K562 (cell line): ENCODE data around the gene GLRX. TPM values are rescaled to one million over a fixed set of nuclear protein-coding genes. Genes with fewer than 3 reads are reported as not detected.
A peak's percentile ranks its signal among the peaks of the same experiment; 100 is the strongest.

ENCODE experiments used
- ATAC-seq: fragments of 200-7000 bp; cut with Tn5 transposase; 3 replicates; pipeline ENCODE4 v1.9.1; 2020; ENCODE audit warnings: moderate library complexity
- BruUV-seq: library from RNA; stranded (reverse); fragments of 400-500 nt; replicated peaks from 2 replicates; lab custom pipeline; 2021; lab: Mats Ljungman, UMichigan
- CTCF ChIA-PET: fragments of 300-600 bp; formaldehyde crosslinking; extraction: SDS; loops from one replicate; lab custom pipeline; 2021; ENCODE audit warnings: low intra/inter-chr PET ratio; lab: Yijun Ruan, JAX
- POLR2A ChIA-PET: fragments of 300-600, 350-650 bp; sonication (Branson Sonifier 250); formaldehyde crosslinking; extraction: SDS; loops from one replicate; lab custom pipeline; 2021; ENCODE audit warnings: antibody characterized with exemption, inconsistent platforms; lab: Yijun Ruan, JAX
- DNase-seq, 4 experiments: peaks; one replicate each; pipeline versions ENCODE4 v3.0.0 to v3.0.0-alpha.2; 2011 to 2018; ENCODE audit warnings: low spot score in 3 of 4, mixed read lengths in 3 of 4; ENCODE audit errors: extremely low read depth in 1 of 4
- FAIRE-seq: peaks from 2 replicates; lab custom pipeline; 2011; peaks lifted over from hg19 to GRCh38; lab: Jason Lieb, UNC
- H2AFZ ChIP-seq: 2 replicates; pipeline ENCODE4 v1.6.0; 2011; ENCODE audit warnings: low read depth, low read length, control low read depth, inconsistent platforms
- H3K27ac ChIP-seq: fragments of 200-600 bp; 3 replicates; pipeline ENCODE4 v1.8.0; 2011; ENCODE audit warnings: low read depth, mild to moderate bottlenecking, control low read depth, inconsistent platforms, low read length, moderate library complexity, mixed read lengths; ENCODE audit errors: extremely low read depth
- H3K27me3 ChIP-seq, 2 experiments: fragments of 300-600 bp in 1 of 2; 2 replicates in 1 of 2; 3 replicates in 1 of 2; pipeline versions ENCODE4 v1.6.0 to v1.8.0; 2011; ENCODE audit warnings: inconsistent platforms in 2 of 2, low read length in 2 of 2, mild to moderate bottlenecking in 1 of 2, mixed read lengths in 1 of 2, moderate library complexity in 1 of 2; ENCODE audit not compliant: control insufficient read depth in 2 of 2, insufficient read depth in 2 of 2
- H3K36me3 ChIP-seq: fragments of 300-600 bp; 3 replicates; pipeline ENCODE4 v1.8.0; 2011; ENCODE audit warnings: mild to moderate bottlenecking, low read length, inconsistent platforms; ENCODE audit not compliant: control insufficient read depth, insufficient read depth
- H3K4me1 ChIP-seq, 2 experiments: fragments of 200-600 bp in 1 of 2; replicated peaks in 1 of 2; 2 replicates in 1 of 2; 3 replicates in 1 of 2; pipeline versions ENCODE4 v1.5.1 to v1.8.0; 2011; ENCODE audit warnings: inconsistent platforms in 2 of 2, low read length in 2 of 2, mild to moderate bottlenecking in 1 of 2, mixed read lengths in 1 of 2, moderate library complexity in 1 of 2; ENCODE audit not compliant: control insufficient read depth in 2 of 2, insufficient read depth in 2 of 2
- H3K4me2 ChIP-seq: 2 replicates; pipeline ENCODE4 v1.6.1; 2011; ENCODE audit warnings: low read length, control low read depth, inconsistent platforms, mixed read lengths; ENCODE audit not compliant: insufficient read depth
- H3K4me3 ChIP-seq: fragments of 200-600 bp; sonication (generic), shearing (Covaris generic); 2 replicates; pipeline ENCODE4 v1.5.1; 2016; ENCODE audit warnings: control low read depth, inconsistent platforms
- H3K79me2 ChIP-seq: fragments of 200-600 bp; 3 replicates; pipeline ENCODE4 v1.8.0; 2011; ENCODE audit warnings: low read length, inconsistent platforms; ENCODE audit not compliant: control insufficient read depth, insufficient read depth
- H3K9ac ChIP-seq, 2 experiments: 2 replicates each; pipeline versions ENCODE4 v1.6.0 to v1.6.1; 2011; ENCODE audit warnings: low read depth in 2 of 2, low read length in 2 of 2, control low read depth in 1 of 2, inconsistent platforms in 1 of 2, mild to moderate bottlenecking in 1 of 2, mixed read lengths in 1 of 2; ENCODE audit not compliant: insufficient read depth in 1 of 2
- H3K9me1 ChIP-seq: one replicate; pipeline ENCODE4 v1.6.0; 2011; ENCODE audit warnings: inconsistent platforms, mild to moderate bottlenecking, low read length, moderate library complexity; ENCODE audit not compliant: control insufficient read depth, insufficient read depth
- H3K9me3 ChIP-seq: replicated peaks from 2 replicates; pipeline ENCODE4 v1.5.1; 2011; ENCODE audit warnings: low read depth, low read length, inconsistent platforms; ENCODE audit not compliant: control insufficient read depth, insufficient read depth
- H4K20me1 ChIP-seq: replicated peaks from 2 replicates; pipeline ENCODE4 v1.6.1; 2011; ENCODE audit warnings: low read length, inconsistent platforms, mixed read lengths; ENCODE audit not compliant: control insufficient read depth, insufficient read depth
- CBX5 ChIP-seq: IDR thresholded peaks from 2 replicates; pipeline ENCODE4 v1.6.1; 2014; ENCODE audit warnings: low read depth, borderline replicate concordance
- MBD2 ChIP-seq: sonication (generic); IDR thresholded peaks from 2 replicates; pipeline ENCODE4 v1.6.1; 2016; ENCODE audit warnings: low read depth, borderline replicate concordance
- ZC3H4 ChIP-seq: sonication (generic); formaldehyde crosslinking; IDR thresholded peaks from 2 replicates; pipeline ENCODE4 v1.9.0; 2021; ENCODE audit warnings: missing genetic modification reagents, borderline replicate concordance
- ZNF121 ChIP-seq: sonication (generic); formaldehyde crosslinking; conservative IDR thresholded peaks from 2 replicates; pipeline ENCODE4 v1.8.0; 2022; ENCODE audit warnings: missing genetic modification reagents
- WGBS: fragments of 100-300 bp; shearing (Covaris generic); methylation state at CpG from one replicate; pipeline ENCODE4 v1.1.6; 2016; ENCODE audit warnings: low coverage, mixed read lengths; ENCODE audit not compliant: insufficient coverage; ENCODE audit errors: missing lambda C conversion rate; 5-methylcytosine and 5-hydroxymethylcytosine counted together
- in situ Hi-C: fragments of 300-500 bp; cut with MboI; formaldehyde crosslinking; loops from 4 replicates; pipeline ENCODE4 v1.15.0; 2018; ENCODE audit warnings: inconsistent platforms, mixed read lengths
- intact Hi-C: fragments of 100-400 bp; cut with micrococcal nuclease; formaldehyde crosslinking; loops from 2 replicates; pipeline ENCODE4 v1.14.2; 2022
- polyA plus RNA-seq, 8 experiments: library from polyadenylated mRNA; depleted of rRNA in 4 of 8; stranded (reverse) in 5 of 8; unstranded in 3 of 8; fragments of >200 nt; fragmentation: Nextera tagmentation in 2 of 8; fragmentation: Illumina TruSeq in 1 of 8; extraction: Ambion mirVana in 2 of 8; extraction: Trizol in 1 of 8; gene quantifications; 2 replicates each; pipeline versions ENCODE4 v1.2.1 to v1.2.3, GENCODE V29; 2011 to 2014; ENCODE audit warnings: inconsistent platforms in 1 of 8, missing spikeins in 1 of 8
- total RNA-seq, 7 experiments: library from RNA; depleted of rRNA in 6 of 7; stranded (reverse); fragments of >200 nt in 6 of 7; fragmentation: Illumina TruSeq in 2 of 7; extraction: Trizol in 2 of 7; gene quantifications; 2 replicates each; pipeline versions ENCODE4 v1.2.1 to v1.2.3, GENCODE V29; 2011 to 2021; ENCODE audit warnings: low replicate concordance in 1 of 7
- TF ChIP-seq, protein P1 (sequence below): fragments of 450-650 bp; IDR thresholded peaks from 2 replicates; pipeline ENCODE4 v1.6.1; 2016; ENCODE audit warnings: borderline replicate concordance
- TF ChIP-seq, protein P2 (sequence below): sonication (generic); IDR thresholded peaks from 2 replicates; pipeline ENCODE4 v1.6.1; 2016
- TF ChIP-seq, protein P3 (sequence below): sonication (generic); formaldehyde crosslinking; IDR thresholded peaks from 2 replicates; pipeline ENCODE4 v1.8.0; 2022; ENCODE audit warnings: mild to moderate bottlenecking, low read depth, missing genetic modification reagents

Gene GLRX
- total and polyA plus RNA-seq, 9 of the 15 experiments (the other 6 are each of a cell fraction or from before 2014, with no cell fraction given): 2.3 to 11.2 (median 4.6) TPM

DNA sequence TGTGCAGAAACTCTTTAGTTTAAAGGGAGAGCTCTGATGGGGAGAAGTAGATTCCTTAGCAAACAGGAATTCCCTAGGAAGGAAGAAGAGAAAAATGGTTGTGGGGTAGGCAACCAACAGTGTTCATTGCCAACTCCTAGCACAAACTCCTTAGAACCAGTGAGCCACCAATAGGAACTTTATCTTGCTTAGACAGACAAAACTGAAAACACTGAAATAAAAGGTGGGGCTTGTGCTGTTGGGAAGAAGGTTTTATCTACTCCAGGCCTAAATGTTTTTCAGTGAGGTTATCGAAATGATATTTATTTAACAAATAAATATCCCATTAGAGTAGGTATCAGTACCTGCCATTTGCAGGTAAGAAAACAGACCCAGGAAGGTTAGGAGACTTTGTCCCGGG, 7.7 kb upstream of the GLRX start (continued):
- no peak for TF ChIP-seq MBD2
- no peak for TF ChIP-seq ZNF121
- no peak for TF ChIP-seq CBX5
- TF ChIP-seq, protein P1, sequence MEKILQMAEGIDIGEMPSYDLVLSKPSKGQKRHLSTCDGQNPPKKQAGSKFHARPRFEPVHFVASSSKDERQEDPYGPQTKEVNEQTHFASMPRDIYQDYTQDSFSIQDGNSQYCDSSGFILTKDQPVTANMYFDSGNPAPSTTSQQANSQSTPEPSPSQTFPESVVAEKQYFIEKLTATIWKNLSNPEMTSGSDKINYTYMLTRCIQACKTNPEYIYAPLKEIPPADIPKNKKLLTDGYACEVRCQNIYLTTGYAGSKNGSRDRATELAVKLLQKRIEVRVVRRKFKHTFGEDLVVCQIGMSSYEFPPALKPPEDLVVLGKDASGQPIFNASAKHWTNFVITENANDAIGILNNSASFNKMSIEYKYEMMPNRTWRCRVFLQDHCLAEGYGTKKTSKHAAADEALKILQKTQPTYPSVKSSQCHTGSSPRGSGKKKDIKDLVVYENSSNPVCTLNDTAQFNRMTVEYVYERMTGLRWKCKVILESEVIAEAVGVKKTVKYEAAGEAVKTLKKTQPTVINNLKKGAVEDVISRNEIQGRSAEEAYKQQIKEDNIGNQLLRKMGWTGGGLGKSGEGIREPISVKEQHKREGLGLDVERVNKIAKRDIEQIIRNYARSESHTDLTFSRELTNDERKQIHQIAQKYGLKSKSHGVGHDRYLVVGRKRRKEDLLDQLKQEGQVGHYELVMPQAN: no peak
- no peak for TF ChIP-seq ZC3H4 (CRISPR knock-in tag)
- TF ChIP-seq, protein P2, sequence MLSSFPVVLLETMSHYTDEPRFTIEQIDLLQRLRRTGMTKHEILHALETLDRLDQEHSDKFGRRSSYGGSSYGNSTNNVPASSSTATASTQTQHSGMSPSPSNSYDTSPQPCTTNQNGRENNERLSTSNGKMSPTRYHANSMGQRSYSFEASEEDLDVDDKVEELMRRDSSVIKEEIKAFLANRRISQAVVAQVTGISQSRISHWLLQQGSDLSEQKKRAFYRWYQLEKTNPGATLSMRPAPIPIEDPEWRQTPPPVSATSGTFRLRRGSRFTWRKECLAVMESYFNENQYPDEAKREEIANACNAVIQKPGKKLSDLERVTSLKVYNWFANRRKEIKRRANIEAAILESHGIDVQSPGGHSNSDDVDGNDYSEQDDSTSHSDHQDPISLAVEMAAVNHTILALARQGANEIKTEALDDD: no peak

DNA sequence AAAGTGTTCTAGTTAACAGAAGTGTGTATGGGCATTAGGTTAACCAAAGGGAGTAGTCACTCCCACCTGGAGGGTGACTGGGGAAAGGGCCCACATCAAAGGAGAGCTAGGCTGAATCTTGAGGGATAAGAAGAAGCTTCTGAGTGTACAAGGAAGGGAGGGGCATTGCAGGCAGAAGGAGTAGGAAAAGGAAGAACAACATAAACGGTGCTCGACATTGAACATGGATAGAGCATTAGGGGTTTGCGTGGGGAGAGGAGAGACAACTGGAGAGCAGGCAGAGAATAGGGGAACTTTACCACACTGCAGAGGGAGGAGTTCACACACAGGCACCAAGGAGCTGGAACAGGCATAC, 5.3 kb upstream of the GLRX start:
- Histone ChIP-seq H3K4me3 (no peak overlapping the region), H3K4me1 (peaks cover 34 to 42% of the 10 kb centered on the region in 2 experiments), H3K9me1 (peaks cover 6% of the 10 kb centered on the region), H3K9ac (no peak overlapping the region), H3K79me2 (no peaks in the 10 kb centered on the region)
- ATAC-seq: peak; percentile 4; the same call in 2 of the 3 replicates
- CTCF ChIA-PET: no interaction called here
- WGBS: 6% methylated on average over 3 of the region's 3 CpGs
- in situ Hi-C loops (loop anchor here (25.0 kb wide), 1 partner anchor 866 kb away; no protein-coding TSS in a partner anchor), intact Hi-C loops (no loop called here)
- BruUV-seq: no TSS peak
- TF ChIP-seq, protein P2: peak; percentile 58; the same call in 1 of the 2 replicates
- TF ChIP-seq, protein P3, sequence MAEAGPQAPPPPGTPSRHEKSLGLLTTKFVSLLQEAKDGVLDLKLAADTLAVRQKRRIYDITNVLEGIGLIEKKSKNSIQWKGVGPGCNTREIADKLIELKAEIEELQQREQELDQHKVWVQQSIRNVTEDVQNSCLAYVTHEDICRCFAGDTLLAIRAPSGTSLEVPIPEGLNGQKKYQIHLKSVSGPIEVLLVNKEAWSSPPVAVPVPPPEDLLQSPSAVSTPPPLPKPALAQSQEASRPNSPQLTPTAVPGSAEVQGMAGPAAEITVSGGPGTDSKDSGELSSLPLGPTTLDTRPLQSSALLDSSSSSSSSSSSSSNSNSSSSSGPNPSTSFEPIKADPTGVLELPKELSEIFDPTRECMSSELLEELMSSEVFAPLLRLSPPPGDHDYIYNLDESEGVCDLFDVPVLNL (CRISPR knock-in tag): no peak
- TF ChIP-seq, all 486 proteins: peak for 1
- Histone ChIP-seq H3K27me3 (no peaks in the 10 kb centered on the region), H2AFZ (peak overlapping the region; percentile 18), H3K9me3 (no peaks in the 10 kb centered on the region), H4K20me1 (no peaks in the 10 kb centered on the region), H3K4me2 (peak overlapping the region; percentile 43; the same call in 1 of the 2 replicates), H3K27ac (no peak overlapping the region), H3K36me3 (no peaks in the 10 kb centered on the region)
- DNase-seq: peak in 1 of 4 experiments; percentile 34
- no peak for FAIRE-seq
- POLR2A ChIA-PET: interaction anchor here (0.7 to 1.2 kb wide), 4 partner anchors 23 to 665 kb away, joined by 3 to 5 read pairs (median 4); partner anchors contain the start of gene RHOBTB3
